COLO829 (cell line): ENCODE data around the gene SERPINB11.
"Not testable (repeated sequence)": the region's sequence is repeated elsewhere in the genome, so short reads cannot be mapped to it uniquely, and the experiment has no call there.

Experiments used
- DNase-seq: peaks from one replicate; pipeline ENCODE4 v3.0.0; 2012; ENCODE audit warnings: low spot score

Gene SERPINB11

GRCh38 chr18:63702660-63703059 lies at the start of gene SERPINB11:
SERPINB11 (plus strand) TSS chr18:63702960; CDS start chr18:63710194, 7,234 bp downstream.
- DNase-seq = no peak

DNA sequence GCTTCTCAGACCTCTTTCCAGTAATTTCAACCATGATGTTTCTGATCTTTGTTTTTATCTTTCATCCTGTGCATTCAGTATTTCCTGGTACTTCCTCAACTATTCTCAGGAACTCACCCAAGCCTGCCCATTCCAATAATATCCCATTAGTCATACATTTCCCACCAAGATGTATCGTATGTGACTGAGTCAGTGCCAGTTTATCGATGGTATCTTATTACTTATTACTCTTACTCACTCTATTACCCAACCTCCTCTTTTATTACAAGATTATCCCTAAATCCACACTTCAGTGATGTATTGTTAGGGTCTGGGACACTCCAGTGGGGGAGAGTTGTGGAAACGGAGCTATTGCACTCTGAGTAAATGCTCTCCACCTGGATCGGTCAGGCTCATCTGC lies 43.8 kb upstream of the SERPINB11 start:
- not testable (repeated sequence) for DNase-seq

DNA sequence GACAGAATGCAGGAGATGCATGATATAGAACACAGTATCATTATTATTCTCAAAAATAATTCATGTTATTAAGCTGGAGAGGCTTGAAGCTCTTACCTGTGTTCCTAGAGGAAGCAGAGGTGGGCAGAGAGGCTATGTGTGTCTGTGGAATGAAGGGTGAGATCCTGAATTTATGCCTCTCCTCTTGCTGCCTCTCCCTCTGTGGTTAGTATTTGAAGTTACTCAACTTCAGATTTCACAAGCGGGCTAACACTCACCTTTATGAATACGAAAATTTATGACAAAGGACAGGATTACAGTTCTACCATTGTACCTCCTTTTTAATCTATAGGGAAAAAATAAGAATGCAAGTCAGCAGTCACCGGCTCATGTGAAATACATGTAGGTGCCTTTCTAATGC lies 41.0 kb upstream of the SERPINB11 start, which contains the start of gene SERPINB3:
TSS of gene SERPINB3 (minus strand) at position 144 of the 400 bp plus-strand sequence. CDS start 677 bp downstream, outside the sequence.
- not testable (repeated sequence) for DNase-seq

GRCh38 chr18:63664571-63664970 lies 38.2 kb upstream of the SERPINB11 start:
- no peak for DNase-seq

DNA sequence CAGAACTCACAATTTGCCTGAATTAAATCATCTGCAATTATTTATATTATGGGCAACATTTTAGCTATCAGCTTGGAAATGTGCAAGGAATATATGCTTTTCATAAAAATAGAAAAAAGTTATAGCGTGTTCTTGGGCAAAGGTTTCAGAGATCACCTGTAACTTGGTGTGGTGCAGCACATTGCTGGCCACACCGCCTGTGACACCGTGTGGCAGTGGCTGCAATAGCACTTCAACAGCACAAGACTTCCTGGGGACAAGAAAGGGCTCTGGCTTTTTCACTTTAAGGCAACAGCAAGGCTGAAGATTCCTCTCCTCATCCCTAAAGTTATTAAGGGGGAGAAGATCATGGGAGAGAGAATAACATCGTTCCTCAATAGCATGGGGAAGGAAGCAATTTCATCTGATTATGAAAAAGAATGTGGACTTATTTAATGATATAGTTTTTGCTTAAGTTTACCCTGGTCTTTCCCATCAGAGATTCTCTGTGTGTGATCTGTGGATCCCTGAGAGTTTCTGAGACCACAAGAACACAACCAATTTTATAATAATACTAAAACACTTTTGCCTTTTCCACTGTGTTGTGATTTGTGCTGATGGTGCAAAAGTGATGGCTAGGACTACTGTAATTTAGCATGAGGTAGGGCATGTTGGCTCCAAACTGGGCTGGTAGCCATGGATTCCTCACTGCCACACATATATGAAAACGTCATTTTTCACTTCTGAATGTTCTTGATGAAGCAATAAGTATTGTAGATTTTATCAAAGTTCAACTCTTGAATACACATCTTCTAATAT lies 26.0 kb upstream of the SERPINB11 start:
- no peak for DNase-seq

- DNase-seq = no peak
These were observed 25.1 kb upstream of the SERPINB11 start for GRCh38 chr18:63677500-63678225.

GRCh38 chr18:63679820-63680606 lies 22.7 kb upstream of the SERPINB11 start:
- no peak for DNase-seq

GRCh38 chr18:63681449-63682340 lies 21.1 kb upstream of the SERPINB11 start:
- DNase-seq = no peak

DNA sequence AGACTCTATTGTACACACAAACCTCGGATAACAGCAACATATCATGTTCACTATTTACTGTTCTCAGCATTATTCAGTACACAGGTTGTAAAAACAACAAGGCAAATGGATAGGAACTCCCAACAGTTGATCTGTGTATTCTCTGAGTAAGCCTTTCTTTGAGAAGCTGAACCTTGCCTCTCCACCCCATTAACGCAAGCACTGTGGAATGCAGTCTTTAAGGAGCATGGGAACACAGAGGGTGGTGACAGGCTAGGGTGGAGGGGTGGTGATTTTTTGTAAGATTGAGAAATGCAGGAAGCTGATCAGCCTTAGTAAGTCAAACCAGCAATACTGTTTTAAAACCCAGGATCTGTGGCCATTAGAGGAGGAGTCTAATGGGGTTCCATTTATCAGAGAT lies 19.6 kb upstream of the SERPINB11 start:
- no peak for DNase-seq

DNA sequence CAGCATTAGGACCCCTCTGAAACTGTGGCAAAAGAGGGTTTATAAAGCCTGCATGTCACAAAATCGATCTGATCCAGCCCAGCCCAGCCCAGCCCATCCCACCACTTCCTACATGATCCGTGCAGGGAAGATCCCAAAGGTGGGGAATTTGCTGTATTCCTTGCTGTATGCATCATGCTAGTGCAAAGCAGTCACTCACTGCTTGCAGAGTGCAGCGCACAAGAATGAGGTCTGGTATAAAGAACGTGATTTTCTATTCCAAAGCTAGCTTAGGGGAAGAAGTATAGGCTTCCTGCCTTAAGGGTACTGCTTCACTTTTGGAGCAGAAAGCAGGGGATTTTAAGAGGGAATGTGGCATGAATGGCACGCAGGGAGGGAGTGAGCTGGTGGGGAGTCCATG lies 18.9 kb upstream of the SERPINB11 start:
- no peak for DNase-seq

- DNase-seq = no peak
These were observed 18.0 kb upstream of the SERPINB11 start for GRCh38 chr18:63684718-63685117.

DNA sequence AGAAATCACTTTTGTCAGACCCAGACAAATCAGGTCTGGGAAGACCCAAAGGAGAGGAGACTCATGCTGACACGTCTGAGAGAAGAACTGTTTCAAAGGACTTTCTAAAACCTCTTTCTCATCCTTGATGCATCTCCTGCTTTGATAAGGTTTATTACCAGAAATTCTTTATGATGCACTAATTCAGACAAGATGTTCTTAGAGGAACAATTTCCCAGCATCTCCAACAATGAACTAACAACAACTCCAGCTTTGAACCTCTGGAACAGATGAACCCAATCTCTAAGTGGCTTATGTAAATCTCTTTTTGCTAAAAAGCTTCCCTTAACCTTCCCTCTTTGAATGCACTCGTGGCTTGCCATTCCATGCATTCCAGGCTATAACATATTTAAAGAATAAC lies 15.9 kb upstream of the SERPINB11 start:
- DNase-seq = no peak

GRCh38 chr18:63689064-63689463 lies 13.7 kb upstream of the SERPINB11 start:
- DNase-seq = no peak

- no peak for DNase-seq
These were observed 5.6 kb upstream of the SERPINB11 start for GRCh38 chr18:63697097-63697660.

- DNase-seq = no peak
These were observed 2.3 kb upstream of the SERPINB11 start for GRCh38 chr18:63700501-63700900.

DNA sequence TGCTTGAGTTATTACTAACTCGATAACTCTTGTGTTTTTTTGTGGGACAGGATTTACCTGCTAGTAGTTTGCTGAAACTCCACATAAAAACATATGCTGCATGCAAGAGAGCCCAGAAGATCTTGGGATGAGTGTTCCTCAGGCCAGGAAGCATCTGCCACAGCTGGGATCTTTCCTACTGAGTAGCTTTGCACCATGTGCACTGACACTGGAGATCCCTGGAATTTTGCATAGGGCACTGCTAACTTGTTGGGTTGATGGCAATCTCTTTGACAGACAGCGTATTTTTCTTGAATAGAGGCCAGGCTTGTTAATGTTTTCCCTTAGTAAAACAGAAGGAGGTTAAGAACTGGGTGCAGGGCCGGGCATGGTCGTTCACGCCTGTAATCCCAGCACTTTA lies 808 bp upstream of the SERPINB11 start:
- no peak for DNase-seq

GRCh38 chr18:63705401-63705800 lies 2.6 kb downstream of the SERPINB11 start:
- DNase-seq = no peak

GRCh38 chr18:63707816-63708215 lies 5.1 kb downstream of the SERPINB11 start:
- no peak for DNase-seq

GRCh38 chr18:63708650-63709049 lies 5.9 kb downstream of the SERPINB11 start:
- DNase-seq = no peak

GRCh38 chr18:63725682-63726480 lies 23.1 kb downstream of the SERPINB11 start:
- DNase-seq = no peak
